Measurements from ENCODE around the gene SMAD6.
A peak's percentile ranks its signal among the peaks of the same experiment; 100 is the strongest.
"Not testable (repeated sequence)": the region's sequence is repeated elsewhere in the genome, so short reads cannot be mapped to it uniquely, and the experiment has no call there.

SMAD6 gene

GRCh38 chr15:66826507-66826906 is 124.5 kb downstream of the SMAD6 start:
- no peak for TF ChIP-seq MAX (IDR thresholded peaks at IDR 0.05; ENCODE audit: low read depth, low read length)
- no peak for TF ChIP-seq POLR2A (IDR thresholded peaks at IDR 0.05; ENCODE audit: extremely low read depth, insufficient read length)
- TF ChIP-seq MYC (IDR thresholded peaks at IDR 0.05; ENCODE audit: low read depth, low read length) = no peak
- TF ChIP-seq CTCF (IDR thresholded peaks at IDR 0.05; ENCODE audit: low read depth, low read length) = no peak
- no peak overlapping the region for H3K4me3 ChIP-seq (ENCODE audit: low read depth, low read length)
- no peak for DNase-seq (ENCODE audit: low read depth)

- DNase-seq (ENCODE audit: low read depth) = no peak
Observed at GRCh38 chr15:66827039-66827697, 125.1 kb downstream of the SMAD6 start.

GRCh38 chr15:66827698-66828055 is 125.6 kb downstream of the SMAD6 start:
- no peak for DNase-seq (ENCODE audit: low read depth)
- H3K4me3 ChIP-seq (ENCODE audit: low read depth, low read length) = no peak overlapping the region
- no peak for TF ChIP-seq MAX (IDR thresholded peaks at IDR 0.05; ENCODE audit: low read depth, low read length)
- TF ChIP-seq MYC (IDR thresholded peaks at IDR 0.05; ENCODE audit: low read depth, low read length) = no peak
- no peak for TF ChIP-seq CTCF (IDR thresholded peaks at IDR 0.05; ENCODE audit: low read depth, low read length)
- no peak for TF ChIP-seq POLR2A (IDR thresholded peaks at IDR 0.05; ENCODE audit: extremely low read depth, insufficient read length)

More at GRCh38 chr15:66827039-66827697, 125.1 kb downstream of the SMAD6 start:
- no peak overlapping the region for H3K4me3 ChIP-seq (ENCODE audit: low read depth, low read length)
- TF ChIP-seq CTCF (IDR thresholded peaks at IDR 0.05; ENCODE audit: low read depth, low read length) = no peak
- TF ChIP-seq MAX (IDR thresholded peaks at IDR 0.05; ENCODE audit: low read depth, low read length) = no peak
- TF ChIP-seq POLR2A (IDR thresholded peaks at IDR 0.05; ENCODE audit: extremely low read depth, insufficient read length) = no peak
- no peak for TF ChIP-seq MYC (IDR thresholded peaks at IDR 0.05; ENCODE audit: low read depth, low read length)

GRCh38 chr15:66828817-66829541 is 126.9 kb downstream of the SMAD6 start:
- not testable (repeated sequence) for DNase-seq (ENCODE audit: low read depth); H3K4me3 ChIP-seq (ENCODE audit: low read depth, low read length)

GRCh38 chr15:66829551-66830121 is 127.6 kb downstream of the SMAD6 start:
- DNase-seq (ENCODE audit: low read depth) = no peak
- TF ChIP-seq POLR2A (IDR thresholded peaks at IDR 0.05; ENCODE audit: extremely low read depth, insufficient read length) = no peak
- TF ChIP-seq CTCF (IDR thresholded peaks at IDR 0.05; ENCODE audit: low read depth, low read length) = no peak
- no peak for TF ChIP-seq MYC (IDR thresholded peaks at IDR 0.05; ENCODE audit: low read depth, low read length)
- TF ChIP-seq MAX (IDR thresholded peaks at IDR 0.05; ENCODE audit: low read depth, low read length) = no peak
- no peak overlapping the region for H3K4me3 ChIP-seq (ENCODE audit: low read depth, low read length)

GRCh38 chr15:66830358-66830757 is 128.3 kb downstream of the SMAD6 start:
- peak; percentile 19 for DNase-seq (ENCODE audit: low read depth)
- TF ChIP-seq POLR2A (IDR thresholded peaks at IDR 0.05; ENCODE audit: extremely low read depth, insufficient read length) (no peak), MAX (IDR thresholded peaks at IDR 0.05; ENCODE audit: low read depth, low read length) (no peak), MYC (IDR thresholded peaks at IDR 0.05; ENCODE audit: low read depth, low read length) (no peak), CTCF (IDR thresholded peaks at IDR 0.05; ENCODE audit: low read depth, low read length) (no peak)
- no peak overlapping the region for H3K4me3 ChIP-seq (ENCODE audit: low read depth, low read length)
